Measurements from ENCODE around the gene TANGO6.

TANGO6 gene

GRCh38 chr16:68860978-68861892 is 17.9 kb downstream of the TANGO6 start:
- no peak for DNase-seq

- no peak for DNase-seq
These were observed 23.6 kb downstream of the TANGO6 start for GRCh38 chr16:68866933-68867332.

DNA sequence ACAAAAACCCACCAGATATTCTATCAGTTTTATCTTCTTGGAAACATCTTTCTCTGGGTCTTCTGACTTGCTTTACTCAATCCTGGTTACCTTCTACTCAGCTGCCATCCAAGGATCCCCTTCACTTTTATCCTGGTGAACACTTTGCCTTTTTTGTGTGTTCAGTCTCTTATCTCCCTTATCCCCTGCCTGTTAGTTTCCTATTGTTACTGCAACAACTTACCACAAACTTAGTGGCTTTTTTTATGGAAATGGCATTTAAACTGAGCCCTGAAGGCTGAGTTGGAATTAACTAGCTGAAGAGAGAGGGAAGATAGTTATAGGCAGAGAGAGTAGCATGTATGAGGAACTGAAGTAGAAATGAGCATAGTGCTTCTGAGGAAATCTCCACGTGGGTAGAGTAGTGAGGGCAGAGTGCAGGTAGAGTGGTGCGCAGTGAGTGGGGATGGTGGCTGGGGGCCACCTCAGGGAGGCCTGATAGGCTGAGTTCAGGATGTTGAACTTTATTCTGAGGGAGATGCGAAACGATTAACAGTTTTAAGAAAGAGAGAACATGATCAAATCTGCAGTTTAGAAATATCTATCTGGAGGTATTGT is 26.3 kb downstream of the TANGO6 start:
- DNase-seq: no peak

DNA sequence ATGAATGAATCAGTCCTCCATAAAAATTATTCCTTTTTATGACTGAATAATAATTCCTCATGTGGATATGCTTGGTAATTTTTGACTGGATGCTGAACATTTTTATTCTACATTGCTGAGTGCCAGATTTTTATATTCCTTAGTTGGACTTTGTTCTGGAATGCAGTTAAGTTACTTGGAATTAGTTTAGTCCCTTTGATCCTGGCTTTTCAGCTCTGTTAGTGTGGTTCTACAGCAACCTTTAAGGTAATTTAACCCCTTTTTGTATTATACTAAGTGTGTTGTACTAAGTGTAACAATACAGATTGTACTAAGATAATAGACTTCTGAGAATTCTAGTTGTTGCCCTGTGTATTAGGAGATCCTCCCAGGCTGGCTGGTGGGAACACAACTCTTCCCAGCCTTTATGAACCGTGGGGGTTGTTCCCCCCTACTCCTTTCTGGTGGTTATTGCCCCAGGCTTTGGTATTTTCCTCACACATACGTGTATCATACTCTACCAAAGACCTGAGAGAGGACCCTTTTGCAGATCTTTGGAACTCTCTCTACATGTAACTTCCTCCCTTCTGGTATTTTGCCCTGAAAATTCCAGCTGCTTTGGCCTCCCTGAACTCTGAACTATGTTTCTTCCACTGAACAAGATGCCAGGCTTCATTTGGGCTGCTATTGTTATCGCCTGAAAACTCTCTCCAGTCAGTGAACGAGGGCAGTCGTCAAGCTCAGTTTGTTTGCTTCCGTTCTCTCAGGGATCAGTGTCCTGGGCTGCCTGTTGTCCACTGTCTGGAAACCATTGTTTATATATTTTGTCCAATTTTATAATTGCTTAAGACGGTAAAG is 30.5 kb downstream of the TANGO6 start:
- DNase-seq: no peak

- DNase-seq: no peak
These were observed 32.5 kb downstream of the TANGO6 start for GRCh38 chr16:68875871-68876270.

DNA sequence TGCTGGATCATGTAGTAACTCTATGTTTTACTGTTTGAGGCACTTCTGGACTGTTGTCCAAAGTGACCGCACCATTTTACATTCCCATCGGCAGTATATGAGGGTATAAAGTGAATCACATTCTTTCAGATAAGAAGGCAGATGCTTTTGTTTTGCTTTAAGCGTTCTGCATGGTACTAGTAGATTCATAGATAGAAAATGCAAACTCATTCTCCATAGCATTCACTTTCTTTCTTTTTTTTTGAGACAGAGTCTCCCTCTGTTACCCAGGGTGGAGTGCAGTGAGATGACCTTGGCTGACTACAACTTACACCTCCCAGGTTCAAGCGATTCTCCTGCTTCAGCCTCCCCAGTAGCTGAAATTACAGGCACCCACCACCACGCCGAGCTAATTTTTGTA is 40.4 kb downstream of the TANGO6 start:
- no peak for DNase-seq

DNA sequence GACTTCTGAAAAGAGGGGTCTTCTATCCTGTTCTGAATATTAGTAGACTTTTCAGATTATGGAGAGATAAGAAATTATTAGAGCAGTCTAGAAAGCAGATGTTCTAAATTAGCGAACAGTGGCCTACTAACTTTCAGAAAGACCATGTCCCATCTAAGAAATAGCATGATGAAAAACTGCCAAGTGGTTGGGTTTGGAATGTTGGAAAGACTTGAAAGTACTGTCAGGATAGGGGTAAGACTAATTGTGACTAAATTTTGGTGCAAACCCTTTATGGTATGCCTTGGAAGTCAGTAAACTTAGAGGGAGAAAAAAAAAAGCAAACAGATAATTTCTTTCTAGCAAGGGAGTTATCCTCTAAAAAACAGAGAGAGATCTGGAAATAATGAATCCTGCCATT is 41.1 kb downstream of the TANGO6 start:
- no peak for DNase-seq

- no peak for DNase-seq
These were observed 41.8 kb downstream of the TANGO6 start for GRCh38 chr16:68884861-68885720.

DNA sequence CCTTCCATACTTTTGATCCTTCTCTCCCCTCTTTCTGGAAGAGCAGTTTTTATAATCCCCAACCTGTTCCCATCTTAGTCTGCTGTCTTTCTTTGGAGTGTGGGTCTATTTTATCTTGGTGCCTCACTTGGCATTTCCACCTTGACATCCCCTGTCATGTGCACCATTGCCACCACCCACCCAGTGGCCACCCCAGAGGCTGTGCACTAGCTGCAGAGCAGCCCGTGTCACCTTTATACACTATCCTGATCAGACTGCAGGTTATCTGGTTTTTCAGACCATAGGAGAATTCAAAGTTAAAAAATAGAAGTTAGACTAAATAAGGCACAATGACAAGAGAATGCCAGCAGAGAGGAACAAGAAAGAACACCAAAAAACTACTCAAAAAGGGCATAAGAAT is 43.8 kb downstream of the TANGO6 start:
- no peak for DNase-seq

DNA sequence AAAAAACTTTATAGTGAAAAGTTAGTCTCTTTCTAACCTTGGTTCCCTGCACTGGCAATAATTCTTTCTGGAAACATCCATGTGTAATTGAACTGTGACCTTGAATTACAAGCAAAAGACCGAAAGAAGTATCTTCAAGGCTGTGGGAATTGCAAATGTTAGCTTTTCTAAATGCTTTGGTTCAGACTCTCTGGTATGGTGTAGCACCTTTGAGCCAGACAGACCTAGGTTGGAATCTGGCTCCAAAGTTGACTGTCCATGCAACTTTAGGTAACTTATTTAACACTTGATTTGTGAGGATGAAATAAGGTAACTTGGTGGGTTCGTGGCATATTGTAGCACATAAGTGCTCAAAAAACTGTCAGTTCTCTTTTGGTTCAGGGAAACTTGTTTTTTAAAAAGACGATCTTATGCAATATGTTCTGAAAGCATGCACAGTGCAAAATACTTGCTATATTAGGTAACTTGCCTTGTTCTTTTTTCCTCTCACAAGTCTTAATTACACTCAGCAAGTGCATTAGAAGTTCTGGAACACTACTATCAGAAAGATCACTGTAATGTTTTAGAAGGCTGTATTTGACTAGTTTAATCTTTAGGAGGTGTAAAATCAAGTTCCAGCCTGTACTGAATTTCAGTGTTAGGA is 46.3 kb downstream of the TANGO6 start:
- DNase-seq: peak in 2 of 58 donors; percentile 1 to 4

- no peak for DNase-seq
These were observed 48.9 kb downstream of the TANGO6 start for GRCh38 chr16:68892214-68892613.

- DNase-seq: no peak
These were observed 49.6 kb downstream of the TANGO6 start for GRCh38 chr16:68892898-68893297.

GRCh38 chr16:68893710-68894705 is 50.7 kb downstream of the TANGO6 start:
- no peak for DNase-seq

DNA sequence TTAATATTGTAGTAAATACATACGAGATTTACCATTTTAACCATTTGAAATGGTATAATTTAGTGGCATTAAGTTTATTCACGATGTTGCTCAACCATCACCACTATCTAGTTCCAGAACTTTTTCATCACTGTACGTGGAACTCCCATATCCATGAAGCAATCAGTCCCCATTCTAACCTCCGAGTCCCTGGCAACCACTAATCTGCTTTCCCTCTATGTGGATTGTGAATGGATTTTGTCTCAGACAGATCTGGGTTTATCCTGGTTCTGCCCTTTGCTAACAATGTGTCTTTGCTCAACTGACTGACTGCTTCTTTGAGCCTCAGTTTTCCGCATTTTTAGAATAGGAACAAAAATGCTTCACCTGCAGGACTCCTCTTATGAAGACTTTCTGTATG is 51.4 kb downstream of the TANGO6 start:
- no peak for DNase-seq

GRCh38 chr16:68898026-68898425 is 54.7 kb downstream of the TANGO6 start:
- no peak for DNase-seq

DNA sequence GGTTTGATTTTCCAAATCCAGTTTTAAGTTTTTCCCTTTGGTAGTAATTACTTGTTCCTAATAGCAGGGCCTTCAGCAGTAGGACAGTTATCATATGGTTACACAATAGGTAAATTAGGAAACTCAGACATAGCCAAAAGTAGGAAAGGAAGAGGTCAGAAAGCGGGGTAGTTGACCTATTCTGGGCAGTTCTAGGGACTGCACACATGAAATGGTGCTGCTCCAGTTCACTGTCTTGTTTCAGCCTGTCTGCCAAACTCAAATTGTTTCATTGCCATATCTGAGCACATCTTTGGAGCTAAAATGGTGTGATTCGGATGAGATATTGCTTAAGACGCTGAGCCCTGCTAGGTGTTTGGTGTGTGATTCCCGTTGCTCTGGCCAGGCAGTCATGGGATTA is 56.7 kb downstream of the TANGO6 start:
- DNase-seq: no peak

- DNase-seq: peak in 31 of 58 donors; percentile 0 to 56 (median 12)
These were observed 59.0 kb downstream of the TANGO6 start for GRCh38 chr16:68902003-68902968.

- no peak for DNase-seq
These were observed 59.6 kb downstream of the TANGO6 start for GRCh38 chr16:68902969-68903345.
